Epithelial cell of esophagus (primary cell): ENCODE measurements around the gene CLIC5.

Experiments used
- DNase-seq: peaks from one replicate; pipeline ENCODE4 v3.0.0; 2010; ENCODE audit warnings: low read depth
- H3K4me3 ChIP-seq: 2 replicates; pipeline ENCODE4 v1.5.1; 2011; ENCODE audit warnings: mild to moderate bottlenecking, low read length, control low read depth
- CTCF ChIP-seq: IDR thresholded peaks from 2 replicates; pipeline ENCODE4 v1.5.1; 2011; ENCODE audit warnings: low read depth, mild to moderate bottlenecking, low read length, control low read depth, inconsistent platforms; ENCODE audit not compliant: insufficient read depth; ENCODE audit errors: missing control alignments

CLIC5 gene

GRCh38 chr6:45979311-45979710, 36.3 kb downstream of the CLIC5 start:
- H3K4me3 ChIP-seq, result no peak overlapping the region
- DNase-seq, result no peak
- TF ChIP-seq CTCF, result no peak

DNA sequence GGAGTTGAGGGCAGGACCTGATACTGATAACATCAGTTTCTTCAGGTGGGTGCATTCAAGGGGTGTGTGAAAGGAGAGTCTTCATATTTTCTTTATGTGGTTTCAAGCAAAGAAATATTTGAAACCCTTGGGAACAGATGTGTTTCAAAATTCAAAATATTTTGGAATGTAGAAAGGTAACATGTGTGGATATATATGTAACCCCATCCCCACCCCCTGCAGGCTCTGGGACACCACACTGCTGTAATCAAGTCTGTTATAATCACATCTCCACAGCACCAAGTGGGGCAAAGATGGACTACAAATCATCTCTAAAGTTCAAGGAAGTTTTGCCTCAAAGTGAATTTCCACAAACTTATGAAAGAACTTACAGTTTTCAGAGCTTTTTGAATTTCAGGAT, 41.1 kb downstream of the CLIC5 start:
- DNase-seq, result no peak
- TF ChIP-seq CTCF, result no peak

DNA sequence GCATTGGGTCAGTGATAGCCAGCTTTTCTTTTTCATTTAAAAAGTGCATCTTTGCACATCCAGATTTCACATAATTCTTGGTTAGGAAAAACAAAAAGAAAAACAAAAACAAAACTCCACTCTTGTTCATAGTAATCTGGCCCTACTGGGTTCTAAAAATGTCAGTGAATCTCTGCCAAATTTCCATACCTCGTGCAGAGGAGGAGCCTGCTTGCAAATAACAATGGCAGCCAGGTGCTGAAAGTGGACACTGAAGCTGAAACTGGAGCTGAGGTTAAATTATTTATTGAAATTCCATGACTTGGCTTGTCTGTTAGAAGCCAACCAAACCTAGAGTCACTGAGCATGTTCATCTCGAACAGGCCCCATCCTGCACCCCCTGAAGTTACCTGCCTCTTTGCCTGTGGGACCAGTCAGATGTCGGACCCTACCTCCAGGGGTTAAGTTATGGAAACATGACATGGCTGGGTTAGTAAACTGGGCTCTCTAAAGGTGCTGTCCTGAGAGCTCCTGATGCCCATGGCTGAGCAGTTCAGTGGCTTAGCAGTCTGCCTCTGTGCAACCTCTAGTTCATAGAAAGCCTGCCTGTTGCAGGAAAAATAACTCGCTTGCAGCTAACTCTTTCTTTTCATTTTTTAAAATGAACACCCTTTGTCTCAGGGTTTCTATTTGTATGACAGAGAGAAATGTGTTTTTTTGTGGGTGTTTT, 42.7 kb downstream of the CLIC5 start:
- TF ChIP-seq CTCF, result no peak
- DNase-seq, result no peak
- H3K4me3 ChIP-seq, result no peak overlapping the region

More for the DNA sequence above, 41.1 kb downstream of the CLIC5 start:
- no peak overlapping the region for H3K4me3 ChIP-seq

GRCh38 chr6:45971287-45971686, 44.4 kb downstream of the CLIC5 start:
- no peak for TF ChIP-seq CTCF
- H3K4me3 ChIP-seq, result no peak overlapping the region
- DNase-seq, result no peak

GRCh38 chr6:45970326-45970725, 45.3 kb downstream of the CLIC5 start:
- no peak for DNase-seq
- no peak overlapping the region for H3K4me3 ChIP-seq
- TF ChIP-seq CTCF, result no peak

GRCh38 chr6:45969883-45970282, 45.8 kb downstream of the CLIC5 start:
- H3K4me3 ChIP-seq, result no peak overlapping the region
- TF ChIP-seq CTCF, result no peak
- DNase-seq, result no peak

- H3K4me3 ChIP-seq, result no peak overlapping the region
- no peak for TF ChIP-seq CTCF
- DNase-seq, result no peak
Measured at GRCh38 chr6:45969026-45969425, 46.6 kb downstream of the CLIC5 start.
